Hematopoietic multipotent progenitor cell treated with erythropoietin and hydrocortisone succinate and interleukin-3 and kit ligand, for 4 days (in vitro differentiated cells): ENCODE data around the gene A2M.

ENCODE experiments used
- DNase-seq: peaks from one replicate; pipeline ENCODE4 v3.0.0-alpha.2; 2015

A2M gene

GRCh38 chr12:9120487-9121184 lies 4.9 kb upstream of the A2M start:
- DNase-seq = no peak

GRCh38 chr12:9118158-9118557 lies 2.4 kb upstream of the A2M start:
- DNase-seq = peak; percentile 86

GRCh38 chr12:9114946-9115345 lies 773 bp downstream of the A2M start:
- no peak for DNase-seq

- no peak for DNase-seq
Observed at GRCh38 chr12:9113987-9114309, 1.8 kb downstream of the A2M start.

DNA sequence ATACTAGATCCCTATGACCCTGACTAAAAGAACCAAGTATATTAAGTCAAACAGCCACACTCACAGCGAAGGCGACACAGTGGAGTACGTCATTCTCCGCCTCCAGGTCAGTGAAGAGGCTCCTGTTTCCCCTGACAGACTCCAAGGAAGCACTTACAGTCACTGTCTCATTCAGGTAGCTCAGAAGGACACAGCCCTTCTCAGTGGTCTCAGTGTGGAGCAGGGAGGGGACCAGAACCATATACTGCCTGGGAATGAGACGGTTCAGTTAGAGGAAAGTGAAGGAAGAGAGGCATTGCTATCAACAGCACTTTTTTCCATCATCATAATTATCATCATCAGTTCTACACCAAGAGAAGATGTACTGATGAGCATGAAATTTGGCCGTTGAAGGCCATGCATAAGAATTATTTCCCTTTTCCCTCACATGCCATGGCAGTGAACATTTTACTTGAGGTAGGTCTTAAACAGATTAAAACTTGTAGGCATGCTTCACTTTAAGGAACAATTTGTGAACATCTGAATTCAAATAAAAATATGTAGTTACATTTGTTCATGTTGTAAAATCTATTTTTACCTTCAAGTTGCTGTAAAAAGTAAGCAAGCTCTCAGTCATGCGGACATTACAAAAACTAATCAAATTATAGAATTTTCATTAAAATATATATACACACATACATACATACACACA lies 2.3 kb downstream of the A2M start:
- no peak for DNase-seq

- DNase-seq = no peak
Observed at GRCh38 chr12:9112076-9112853, 3.5 kb downstream of the A2M start.

GRCh38 chr12:9111525-9111924 lies 4.2 kb downstream of the A2M start:
- no peak for DNase-seq

DNA sequence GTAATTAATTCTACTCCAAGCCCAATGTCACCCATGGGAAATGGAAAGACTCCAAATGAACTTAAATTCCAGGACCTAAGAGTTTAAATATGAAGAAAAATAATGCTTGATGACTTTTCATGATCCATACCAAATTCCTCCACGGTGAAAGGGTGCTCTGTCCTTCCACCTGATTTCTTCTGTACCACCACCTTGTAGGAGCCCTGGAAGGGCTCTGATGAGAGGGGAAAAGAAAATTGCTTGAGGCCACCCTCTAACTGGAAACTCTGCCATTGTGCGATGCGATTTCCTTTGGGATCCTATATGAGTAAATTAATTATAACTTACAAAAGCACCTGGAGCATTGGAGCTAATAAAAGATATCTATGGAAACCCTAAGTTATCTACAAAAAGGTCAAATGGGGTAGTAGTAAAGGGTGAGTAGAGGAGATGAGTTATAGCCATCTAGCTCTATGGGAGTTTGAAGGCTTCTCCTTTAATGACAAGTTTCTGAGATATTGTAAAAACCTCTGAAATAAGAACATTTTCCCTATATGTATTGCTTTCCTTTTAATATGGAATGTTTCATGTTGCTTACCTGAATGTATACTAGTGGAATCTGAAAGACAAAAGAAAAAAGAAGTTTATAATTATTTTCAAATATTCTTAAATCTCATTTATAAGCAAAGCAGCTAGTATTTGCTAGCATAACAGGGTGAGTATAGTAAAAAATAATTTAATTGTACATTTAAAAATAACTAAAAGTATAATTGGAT lies 5.8 kb downstream of the A2M start:
- DNase-seq = no peak

- DNase-seq = no peak
Observed at GRCh38 chr12:9109213-9109522, 6.6 kb downstream of the A2M start.

- no peak for DNase-seq
Observed at GRCh38 chr12:9108504-9109212, 7.1 kb downstream of the A2M start.

DNA sequence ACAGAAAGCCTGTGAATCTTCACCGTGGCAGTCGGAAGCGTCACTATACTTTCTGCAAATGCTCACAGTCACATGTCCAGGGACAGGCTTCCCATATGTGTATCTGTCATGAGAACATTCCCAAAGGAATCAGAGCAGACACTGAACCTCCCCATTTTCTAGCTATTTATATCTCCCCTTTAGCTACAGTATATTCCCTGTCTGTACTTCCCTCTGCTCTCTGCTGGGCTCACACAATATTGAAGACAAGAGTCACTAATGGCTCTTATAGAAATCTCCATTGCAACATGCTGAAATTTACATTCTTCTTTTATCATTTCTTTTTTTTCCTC lies 8.2 kb downstream of the A2M start:
- no peak for DNase-seq

- no peak for DNase-seq
Observed at GRCh38 chr12:9106610-9107541, 8.8 kb downstream of the A2M start.

- DNase-seq = no peak
Observed at GRCh38 chr12:9106067-9106466, 9.7 kb downstream of the A2M start.

GRCh38 chr12:9104767-9105423 lies 10.8 kb downstream of the A2M start:
- no peak for DNase-seq

DNA sequence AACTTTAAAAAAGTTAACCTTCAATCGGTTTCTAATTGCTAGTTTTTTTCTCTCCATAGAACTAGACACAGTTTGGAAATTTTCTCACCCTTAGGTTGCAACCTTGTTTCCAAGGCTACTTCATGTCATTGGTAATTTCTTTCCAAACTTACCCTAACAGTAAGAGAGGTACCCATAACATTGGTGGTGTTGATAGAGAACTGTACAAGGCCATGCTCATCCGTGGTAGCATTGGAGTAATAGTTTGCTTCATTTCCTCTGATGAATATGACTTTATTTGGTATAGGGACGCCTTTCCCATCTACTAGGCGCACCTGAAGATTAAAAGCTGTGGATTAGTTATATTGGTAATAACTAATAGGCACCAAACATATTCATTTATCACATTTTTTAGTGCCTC lies 11.6 kb downstream of the A2M start:
- DNase-seq = no peak

DNA sequence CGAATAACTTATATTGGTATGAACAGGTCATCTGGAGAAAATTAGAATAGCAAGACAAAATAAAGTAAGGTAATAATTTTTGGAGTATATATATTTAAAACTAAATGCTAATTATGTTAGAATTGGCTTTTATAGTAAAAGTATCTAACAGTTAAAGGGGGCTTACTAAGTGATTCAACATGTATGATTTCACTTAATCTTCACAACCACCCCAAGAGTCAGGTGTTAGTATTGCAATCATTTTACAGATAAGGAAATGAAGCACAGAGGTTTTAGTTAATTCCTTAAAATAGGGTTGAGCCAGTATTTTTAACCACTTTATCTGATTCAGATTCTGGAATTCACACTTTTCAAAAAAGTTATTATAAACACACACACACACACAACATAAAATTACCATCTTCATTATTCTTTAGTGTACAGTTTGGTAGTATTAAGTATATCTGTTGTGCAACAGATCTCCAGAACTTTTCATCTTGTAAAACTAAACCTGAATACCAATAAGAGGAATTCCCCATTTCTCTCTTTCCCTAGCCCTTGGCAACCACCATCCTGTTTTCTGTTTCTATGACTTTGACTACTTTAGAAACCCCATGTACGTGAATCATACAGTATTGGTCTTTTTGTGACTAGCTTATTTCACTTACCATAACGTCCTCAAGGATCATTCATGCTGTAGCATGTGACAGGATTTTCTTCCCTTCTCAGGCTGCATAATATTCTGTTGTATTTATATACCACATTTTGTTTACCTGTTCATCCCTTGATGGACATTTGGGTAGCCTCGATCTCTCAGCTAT lies 12.5 kb downstream of the A2M start:
- DNase-seq = peak; percentile 8

DNA sequence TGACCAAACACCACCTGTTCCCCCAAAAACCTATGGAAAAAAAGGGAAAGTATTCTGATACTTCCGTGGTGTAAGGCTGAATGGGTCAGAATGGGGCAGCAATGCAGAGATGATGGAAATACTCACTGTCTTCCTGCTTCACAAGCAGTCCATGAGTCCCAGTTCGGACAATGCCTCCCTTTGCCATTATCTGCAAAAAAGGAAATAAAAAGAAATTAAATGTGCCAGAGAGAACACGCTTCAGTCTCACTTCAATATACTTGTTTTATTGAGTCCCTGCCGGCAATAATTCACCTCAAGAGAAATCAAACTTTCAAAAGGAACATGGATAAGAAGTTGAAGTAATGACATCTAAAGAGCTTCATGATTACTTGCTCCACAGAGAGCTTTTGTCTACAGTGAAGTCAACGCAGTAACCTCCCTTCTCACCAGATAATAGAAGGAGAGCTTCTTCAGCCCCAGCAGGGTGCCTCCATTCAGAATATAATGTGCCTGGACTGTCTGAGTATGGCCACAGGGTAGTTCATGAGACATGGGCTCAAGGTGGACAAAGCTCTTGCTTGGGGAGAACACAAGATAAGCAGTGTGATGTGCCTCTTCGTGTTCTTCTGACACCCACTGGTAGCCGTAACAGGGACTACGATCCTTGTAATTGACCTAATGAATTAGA lies 14.6 kb downstream of the A2M start:
- DNase-seq = no peak

GRCh38 chr12:9099552-9100190 lies 16.0 kb downstream of the A2M start:
- DNase-seq = no peak

GRCh38 chr12:9098463-9099026 lies 17.2 kb downstream of the A2M start:
- DNase-seq = no peak
